ENCODE results near the gene ATP6V1B1. TPM values are rescaled to one million over a fixed set of nuclear protein-coding genes. Genes with fewer than 3 reads are reported as not detected.

ATP6V1B1 gene
- total and polyA plus RNA-seq, 9 of the 15 experiments (the other 6 are each of a cell fraction or from before 2014, with no cell fraction given): not detected

DNA sequence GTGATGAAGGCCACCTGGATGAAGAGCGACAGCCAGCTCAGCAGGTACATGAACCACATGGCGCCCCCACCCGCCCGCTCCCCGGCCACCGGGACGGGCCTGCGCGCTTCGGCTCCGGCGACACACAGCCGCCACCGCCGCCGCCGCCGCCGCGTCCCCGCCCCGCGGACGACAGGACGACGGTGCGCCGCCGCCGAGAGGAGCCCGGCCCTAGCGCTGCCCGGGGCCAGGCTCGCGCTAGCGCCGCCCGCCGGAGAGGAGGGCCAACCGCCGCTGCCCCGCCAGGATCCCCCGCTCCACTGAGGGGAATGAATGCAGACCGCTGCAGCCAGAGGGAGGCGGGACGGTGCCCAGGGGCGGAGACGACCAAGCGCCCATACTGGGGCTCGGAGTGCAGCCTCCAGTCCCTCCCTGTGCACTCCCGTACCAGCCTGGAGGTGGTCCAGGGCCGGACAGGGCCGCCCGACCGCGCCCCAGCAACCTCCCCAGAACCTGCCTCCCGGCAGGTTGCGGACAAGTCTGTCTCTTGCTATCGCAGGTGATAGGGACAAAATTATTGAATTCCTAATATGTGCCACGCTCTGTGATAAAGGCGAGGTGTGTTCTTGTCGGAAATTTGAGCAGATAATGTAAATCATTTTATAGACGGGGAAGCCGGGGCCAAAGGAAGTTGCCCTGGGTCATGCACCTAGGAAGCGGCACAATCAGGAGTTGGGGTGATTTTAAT is 59.2 kb downstream of the ATP6V1B1 start, which contains the start of gene TEX261 (continued):
- TF ChIP-seq, protein P1, sequence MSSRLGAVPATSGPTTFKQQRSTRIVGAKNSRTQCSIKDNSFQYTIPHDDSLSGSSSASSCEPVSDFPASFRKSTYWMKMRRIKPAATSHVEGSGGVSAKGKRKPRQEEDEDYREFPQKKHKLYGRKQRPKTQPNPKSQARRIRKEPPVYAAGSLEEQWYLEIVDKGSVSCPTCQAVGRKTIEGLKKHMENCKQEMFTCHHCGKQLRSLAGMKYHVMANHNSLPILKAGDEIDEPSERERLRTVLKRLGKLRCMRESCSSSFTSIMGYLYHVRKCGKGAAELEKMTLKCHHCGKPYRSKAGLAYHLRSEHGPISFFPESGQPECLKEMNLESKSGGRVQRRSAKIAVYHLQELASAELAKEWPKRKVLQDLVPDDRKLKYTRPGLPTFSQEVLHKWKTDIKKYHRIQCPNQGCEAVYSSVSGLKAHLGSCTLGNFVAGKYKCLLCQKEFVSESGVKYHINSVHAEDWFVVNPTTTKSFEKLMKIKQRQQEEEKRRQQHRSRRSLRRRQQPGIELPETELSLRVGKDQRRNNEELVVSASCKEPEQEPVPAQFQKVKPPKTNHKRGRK (tag; IDR thresholded peaks at IDR 0.05): no peak
- TF ChIP-seq, protein P2, sequence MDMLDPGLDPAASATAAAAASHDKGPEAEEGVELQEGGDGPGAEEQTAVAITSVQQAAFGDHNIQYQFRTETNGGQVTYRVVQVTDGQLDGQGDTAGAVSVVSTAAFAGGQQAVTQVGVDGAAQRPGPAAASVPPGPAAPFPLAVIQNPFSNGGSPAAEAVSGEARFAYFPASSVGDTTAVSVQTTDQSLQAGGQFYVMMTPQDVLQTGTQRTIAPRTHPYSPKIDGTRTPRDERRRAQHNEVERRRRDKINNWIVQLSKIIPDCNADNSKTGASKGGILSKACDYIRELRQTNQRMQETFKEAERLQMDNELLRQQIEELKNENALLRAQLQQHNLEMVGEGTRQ (CRISPR knock-in tag; IDR thresholded peaks at IDR 0.05): no peak
- TF ChIP-seq, protein P3, sequence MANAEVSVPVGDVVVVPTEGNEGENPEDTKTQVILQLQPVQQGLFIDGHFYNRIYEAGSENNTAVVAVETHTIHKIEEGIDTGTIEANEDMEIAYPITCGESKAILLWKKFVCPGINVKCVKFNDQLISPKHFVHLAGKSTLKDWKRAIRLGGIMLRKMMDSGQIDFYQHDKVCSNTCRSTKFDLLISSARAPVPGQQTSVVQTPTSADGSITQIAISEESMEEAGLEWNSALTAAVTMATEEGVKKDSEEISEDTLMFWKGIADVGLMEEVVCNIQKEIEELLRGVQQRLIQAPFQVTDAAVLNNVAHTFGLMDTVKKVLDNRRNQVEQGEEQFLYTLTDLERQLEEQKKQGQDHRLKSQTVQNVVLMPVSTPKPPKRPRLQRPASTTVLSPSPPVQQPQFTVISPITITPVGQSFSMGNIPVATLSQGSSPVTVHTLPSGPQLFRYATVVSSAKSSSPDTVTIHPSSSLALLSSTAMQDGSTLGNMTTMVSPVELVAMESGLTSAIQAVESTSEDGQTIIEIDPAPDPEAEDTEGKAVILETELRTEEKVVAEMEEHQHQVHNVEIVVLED (CRISPR knock-in tag; IDR thresholded peaks at IDR 0.05): peak; percentile 96
- TF ChIP-seq, protein P4, sequence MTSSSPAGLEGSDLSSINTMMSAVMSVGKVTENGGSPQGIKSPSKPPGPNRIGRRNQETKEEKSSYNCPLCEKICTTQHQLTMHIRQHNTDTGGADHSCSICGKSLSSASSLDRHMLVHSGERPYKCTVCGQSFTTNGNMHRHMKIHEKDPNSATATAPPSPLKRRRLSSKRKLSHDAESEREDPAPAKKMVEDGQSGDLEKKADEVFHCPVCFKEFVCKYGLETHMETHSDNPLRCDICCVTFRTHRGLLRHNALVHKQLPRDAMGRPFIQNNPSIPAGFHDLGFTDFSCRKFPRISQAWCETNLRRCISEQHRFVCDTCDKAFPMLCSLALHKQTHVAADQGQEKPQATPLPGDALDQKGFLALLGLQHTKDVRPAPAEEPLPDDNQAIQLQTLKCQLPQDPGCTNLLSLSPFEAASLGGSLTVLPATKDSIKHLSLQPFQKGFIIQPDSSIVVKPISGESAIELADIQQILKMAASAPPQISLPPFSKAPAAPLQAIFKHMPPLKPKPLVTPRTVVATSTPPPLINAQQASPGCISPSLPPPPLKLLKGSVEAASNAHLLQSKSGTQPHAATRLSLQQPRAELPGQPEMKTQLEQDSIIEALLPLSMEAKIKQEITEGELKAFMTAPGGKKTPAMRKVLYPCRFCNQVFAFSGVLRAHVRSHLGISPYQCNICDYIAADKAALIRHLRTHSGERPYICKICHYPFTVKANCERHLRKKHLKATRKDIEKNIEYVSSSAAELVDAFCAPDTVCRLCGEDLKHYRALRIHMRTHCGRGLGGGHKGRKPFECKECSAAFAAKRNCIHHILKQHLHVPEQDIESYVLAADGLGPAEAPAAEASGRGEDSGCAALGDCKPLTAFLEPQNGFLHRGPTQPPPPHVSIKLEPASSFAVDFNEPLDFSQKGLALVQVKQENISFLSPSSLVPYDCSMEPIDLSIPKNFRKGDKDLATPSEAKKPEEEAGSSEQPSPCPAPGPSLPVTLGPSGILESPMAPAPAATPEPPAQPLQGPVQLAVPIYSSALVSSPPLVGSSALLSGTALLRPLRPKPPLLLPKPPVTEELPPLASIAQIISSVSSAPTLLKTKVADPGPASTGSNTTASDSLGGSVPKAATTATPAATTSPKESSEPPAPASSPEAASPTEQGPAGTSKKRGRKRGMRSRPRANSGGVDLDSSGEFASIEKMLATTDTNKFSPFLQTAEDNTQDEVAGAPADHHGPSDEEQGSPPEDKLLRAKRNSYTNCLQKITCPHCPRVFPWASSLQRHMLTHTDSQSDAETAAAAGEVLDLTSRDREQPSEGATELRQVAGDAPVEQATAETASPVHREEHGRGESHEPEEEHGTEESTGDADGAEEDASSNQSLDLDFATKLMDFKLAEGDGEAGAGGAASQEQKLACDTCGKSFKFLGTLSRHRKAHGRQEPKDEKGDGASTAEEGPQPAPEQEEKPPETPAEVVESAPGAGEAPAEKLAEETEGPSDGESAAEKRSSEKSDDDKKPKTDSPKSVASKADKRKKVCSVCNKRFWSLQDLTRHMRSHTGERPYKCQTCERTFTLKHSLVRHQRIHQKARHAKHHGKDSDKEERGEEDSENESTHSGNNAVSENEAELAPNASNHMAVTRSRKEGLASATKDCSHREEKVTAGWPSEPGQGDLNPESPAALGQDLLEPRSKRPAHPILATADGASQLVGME (CRISPR knock-in tag; IDR thresholded peaks at IDR 0.05): no peak
- no peak for TF ChIP-seq EHMT2 (IDR thresholded peaks at IDR 0.05)
- TF ChIP-seq, protein P5, sequence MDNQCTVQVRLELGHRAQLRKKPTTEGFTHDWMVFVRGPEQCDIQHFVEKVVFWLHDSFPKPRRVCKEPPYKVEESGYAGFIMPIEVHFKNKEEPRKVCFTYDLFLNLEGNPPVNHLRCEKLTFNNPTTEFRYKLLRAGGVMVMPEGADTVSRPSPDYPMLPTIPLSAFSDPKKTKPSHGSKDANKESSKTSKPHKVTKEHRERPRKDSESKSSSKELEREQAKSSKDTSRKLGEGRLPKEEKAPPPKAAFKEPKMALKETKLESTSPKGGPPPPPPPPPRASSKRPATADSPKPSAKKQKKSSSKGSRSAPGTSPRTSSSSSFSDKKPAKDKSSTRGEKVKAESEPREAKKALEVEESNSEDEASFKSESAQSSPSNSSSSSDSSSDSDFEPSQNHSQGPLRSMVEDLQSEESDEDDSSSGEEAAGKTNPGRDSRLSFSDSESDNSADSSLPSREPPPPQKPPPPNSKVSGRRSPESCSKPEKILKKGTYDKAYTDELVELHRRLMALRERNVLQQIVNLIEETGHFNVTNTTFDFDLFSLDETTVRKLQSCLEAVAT (IDR thresholded peaks at IDR 0.05): no peak
- TF ChIP-seq, protein P6, sequence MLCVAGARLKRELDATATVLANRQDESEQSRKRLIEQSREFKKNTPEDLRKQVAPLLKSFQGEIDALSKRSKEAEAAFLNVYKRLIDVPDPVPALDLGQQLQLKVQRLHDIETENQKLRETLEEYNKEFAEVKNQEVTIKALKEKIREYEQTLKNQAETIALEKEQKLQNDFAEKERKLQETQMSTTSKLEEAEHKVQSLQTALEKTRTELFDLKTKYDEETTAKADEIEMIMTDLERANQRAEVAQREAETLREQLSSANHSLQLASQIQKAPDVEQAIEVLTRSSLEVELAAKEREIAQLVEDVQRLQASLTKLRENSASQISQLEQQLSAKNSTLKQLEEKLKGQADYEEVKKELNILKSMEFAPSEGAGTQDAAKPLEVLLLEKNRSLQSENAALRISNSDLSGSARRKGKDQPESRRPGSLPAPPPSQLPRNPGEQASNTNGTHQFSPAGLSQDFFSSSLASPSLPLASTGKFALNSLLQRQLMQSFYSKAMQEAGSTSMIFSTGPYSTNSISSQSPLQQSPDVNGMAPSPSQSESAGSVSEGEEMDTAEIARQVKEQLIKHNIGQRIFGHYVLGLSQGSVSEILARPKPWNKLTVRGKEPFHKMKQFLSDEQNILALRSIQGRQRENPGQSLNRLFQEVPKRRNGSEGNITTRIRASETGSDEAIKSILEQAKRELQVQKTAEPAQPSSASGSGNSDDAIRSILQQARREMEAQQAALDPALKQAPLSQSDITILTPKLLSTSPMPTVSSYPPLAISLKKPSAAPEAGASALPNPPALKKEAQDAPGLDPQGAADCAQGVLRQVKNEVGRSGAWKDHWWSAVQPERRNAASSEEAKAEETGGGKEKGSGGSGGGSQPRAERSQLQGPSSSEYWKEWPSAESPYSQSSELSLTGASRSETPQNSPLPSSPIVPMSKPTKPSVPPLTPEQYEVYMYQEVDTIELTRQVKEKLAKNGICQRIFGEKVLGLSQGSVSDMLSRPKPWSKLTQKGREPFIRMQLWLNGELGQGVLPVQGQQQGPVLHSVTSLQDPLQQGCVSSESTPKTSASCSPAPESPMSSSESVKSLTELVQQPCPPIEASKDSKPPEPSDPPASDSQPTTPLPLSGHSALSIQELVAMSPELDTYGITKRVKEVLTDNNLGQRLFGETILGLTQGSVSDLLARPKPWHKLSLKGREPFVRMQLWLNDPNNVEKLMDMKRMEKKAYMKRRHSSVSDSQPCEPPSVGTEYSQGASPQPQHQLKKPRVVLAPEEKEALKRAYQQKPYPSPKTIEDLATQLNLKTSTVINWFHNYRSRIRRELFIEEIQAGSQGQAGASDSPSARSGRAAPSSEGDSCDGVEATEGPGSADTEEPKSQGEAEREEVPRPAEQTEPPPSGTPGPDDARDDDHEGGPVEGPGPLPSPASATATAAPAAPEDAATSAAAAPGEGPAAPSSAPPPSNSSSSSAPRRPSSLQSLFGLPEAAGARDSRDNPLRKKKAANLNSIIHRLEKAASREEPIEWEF (CRISPR knock-in tag; IDR thresholded peaks at IDR 0.05): no peak
- no peak for TF ChIP-seq ZNF584 (CRISPR knock-in tag; IDR thresholded peaks at IDR 0.05; ENCODE audit: low read depth)
- no peak for TF ChIP-seq SPI1 (IDR thresholded peaks at IDR 0.05; ENCODE audit: borderline replicate concordance, low read depth, low read length)
